CD4-positive, alpha-beta T cell (primary cell): ENCODE results near the gene RREB1. TPM values are rescaled to one million over a fixed set of nuclear protein-coding genes. Genes with fewer than 3 reads are reported as not detected.
"Not testable (repeated sequence)": the region's sequence is repeated elsewhere in the genome, so short reads cannot be mapped to it uniquely, and the experiment has no call there.

ENCODE experiments used
- ATAC-seq: fragments of 200-7000 bp; cut with Tn5 transposase; one replicate; pipeline ENCODE4 v1.10.0; 2022; ENCODE audit warnings: mild to moderate bottlenecking; ENCODE audit not compliant: poor library complexity
- CTCF ChIA-PET: fragments of 350-600 bp; sonication (Branson Sonifier 250); formaldehyde crosslinking; loops from one replicate; lab custom pipeline; 2021; ENCODE audit warnings: antibody characterized with exemption, inconsistent platforms; lab: Charles Lee
- POLR2A ChIA-PET: fragments of 350-600 bp; sonication (Branson Sonifier 250); formaldehyde crosslinking; loops from one replicate; lab custom pipeline; 2021; ENCODE audit warnings: antibody characterized with exemption, inconsistent platforms; lab: Charles Lee
- DNase-seq, 14 experiments: peaks; one replicate each; pipeline ENCODE4 v3.0.0-alpha.2; 2013 to 2020; ENCODE audit warnings: mixed read lengths in 2 of 14
- H3K27ac ChIP-seq, 2 donors: one replicate each; pipeline versions ENCODE4 v1.5.1 to v1.7.0; 2013; ENCODE audit warnings: low read length in 2 of 2, low read depth in 1 of 2, mild to moderate bottlenecking in 1 of 2
- H3K27me3 ChIP-seq, 2 experiments: 1 replicate in 1 of 2; 2 replicates in 1 of 2; pipeline versions ENCODE4 v1.6.1 to v1.7.0; 2013; ENCODE audit warnings: low read length in 2 of 2, control low read depth in 1 of 2, mild to moderate bottlenecking in 1 of 2, moderate library complexity in 1 of 2; ENCODE audit not compliant: insufficient read depth in 2 of 2, control insufficient read depth in 1 of 2
- H3K36me3 ChIP-seq: one replicate; pipeline ENCODE4 v1.6.1; 2013; ENCODE audit warnings: low read length, control low read depth; ENCODE audit not compliant: insufficient read depth
- H3K4me1 ChIP-seq: one replicate; pipeline ENCODE4 v1.6.1; 2013; ENCODE audit warnings: low read length, control low read depth; ENCODE audit not compliant: insufficient read depth
- H3K4me3 ChIP-seq: one replicate; pipeline ENCODE4 v1.5.1; 2013; ENCODE audit warnings: mild to moderate bottlenecking, low read length, moderate library complexity
- H3K9me3 ChIP-seq, 2 experiments: 1 replicate in 1 of 2; 2 replicates in 1 of 2; pipeline versions ENCODE4 v1.6.1 to v1.7.0; 2013; ENCODE audit warnings: low read length in 2 of 2, mild to moderate bottlenecking in 2 of 2, control low read depth in 1 of 2, moderate library complexity in 1 of 2; ENCODE audit not compliant: control insufficient read depth in 1 of 2, insufficient read depth in 1 of 2
- H3K27ac Mint-ChIP-seq: one replicate; pipeline ENCODE4 v1.8.0; 2020; ENCODE audit warnings: mixed read lengths
- H3K27me3 Mint-ChIP-seq: one replicate; pipeline ENCODE4 v1.8.0; 2021; ENCODE audit warnings: mixed read lengths
- H3K36me3 Mint-ChIP-seq: one replicate; pipeline ENCODE4 v1.8.0; 2021; ENCODE audit warnings: low read depth, mixed read lengths
- H3K4me1 Mint-ChIP-seq: one replicate; pipeline ENCODE4 v1.8.0; 2021; ENCODE audit warnings: low read depth, mixed read lengths
- H3K4me3 Mint-ChIP-seq: one replicate; pipeline ENCODE4 v1.8.0; 2020; ENCODE audit warnings: mild to moderate bottlenecking, mixed read lengths
- H3K9me3 Mint-ChIP-seq: one replicate; pipeline ENCODE4 v1.8.0; 2020; ENCODE audit warnings: mixed read lengths
- CTCF ChIP-seq: fragments of 200-600 bp; IDR thresholded peaks from one replicate; pipeline ENCODE4 v1.8.0; 2022; ENCODE audit warnings: antibody characterized with exemption, mild to moderate bottlenecking
- intact Hi-C, 2 experiments: fragments of 100-400 bp; cut with DNase I in 1 of 2; cut with micrococcal nuclease in 1 of 2; formaldehyde crosslinking; loops; one replicate each; pipeline versions ENCODE4 v1.15.1 to v1.9.0; 2023 to 2025; cut with DNase I, micrococcal nuclease
- total RNA-seq, 174 experiments: library from RNA in 2 of 174; stranded (reverse) in 2 of 174; gene quantifications; one replicate each; pipeline ENCODE4 v1.2.3 and lab custom pipeline; 2021 to 2026

RREB1 gene
- total RNA-seq, 2 experiments from 2014 or later: 56.5 to 60.0 TPM

GRCh38 chr6:7156643-7157278 lies 49.0 kb downstream of the RREB1 start:
- H3K4me1 Mint-ChIP-seq: peaks cover 82% of the 10 kb centered on the region
- CTCF ChIA-PET: interaction anchor here (1.3 kb wide), 1 partner anchor 44 kb away, joined by 3 read pairs; no protein-coding TSS in a partner anchor
- H3K36me3 Mint-ChIP-seq: peaks cover 5% of the 10 kb centered on the region
- H3K36me3 ChIP-seq: no peaks in the 10 kb centered on the region
- H3K27ac Mint-ChIP-seq: peak overlapping the region; percentile 84
- ATAC-seq: no peak
- peaks cover 50% of the 10 kb centered on the region for H3K4me1 ChIP-seq
- POLR2A ChIA-PET: interaction anchor here (1.5 kb wide), 1 partner anchor 44 kb away, joined by 3 read pairs; no protein-coding TSS in a partner anchor
- no peaks in the 10 kb centered on the region for H3K9me3 Mint-ChIP-seq
- no peaks in the 10 kb centered on the region for H3K27me3 Mint-ChIP-seq
- H3K4me3 ChIP-seq: no peak overlapping the region
- DNase-seq: no peak
- no peak for TF ChIP-seq CTCF
- no peaks in the 10 kb centered on the region for H3K27me3 ChIP-seq
- intact Hi-C loops: loop anchor here in 1 of 2 experiments (5.0 kb wide), 1 partner anchor 41 kb away; no protein-coding TSS in a partner anchor
- H3K27ac ChIP-seq: no peak overlapping the region
- H3K9me3 ChIP-seq: no peaks in the 10 kb centered on the region
- no peak overlapping the region for H3K4me3 Mint-ChIP-seq

GRCh38 chr6:7157307-7157706 lies 49.5 kb downstream of the RREB1 start:
- H3K36me3 ChIP-seq, H3K27me3 ChIP-seq, H3K9me3 ChIP-seq, POLR2A ChIA-PET, CTCF ChIA-PET, H3K27me3 Mint-ChIP-seq, H3K27ac ChIP-seq, H3K4me3 ChIP-seq, H3K9me3 Mint-ChIP-seq, DNase-seq, H3K27ac Mint-ChIP-seq, ATAC-seq, H3K4me3 Mint-ChIP-seq, H3K36me3 Mint-ChIP-seq: not testable (repeated sequence)
- peaks cover 82% of the 10 kb centered on the region for H3K4me1 Mint-ChIP-seq
- intact Hi-C loops: loop anchor here in 1 of 2 experiments (5.0 kb wide), 1 partner anchor 40 kb away; no protein-coding TSS in a partner anchor
- peaks cover 52% of the 10 kb centered on the region for H3K4me1 ChIP-seq

GRCh38 chr6:7157752-7158616 lies 50.2 kb downstream of the RREB1 start:
- POLR2A ChIA-PET: interaction anchor here (1.4 kb wide), 1 partner anchor 29 kb away, joined by 3 read pairs; no protein-coding TSS in a partner anchor
- no peaks in the 10 kb centered on the region for H3K27me3 Mint-ChIP-seq

More at GRCh38 chr6:7157752-7158616, 50.2 kb downstream of the RREB1 start:
- no peak for ATAC-seq
- Mint-ChIP-seq H3K27ac (peak overlapping the region; percentile 0), H3K36me3 (peaks cover 5% of the 10 kb centered on the region), H3K4me3 (peak overlapping the region; percentile 7), H3K9me3 (no peaks in the 10 kb centered on the region), H3K4me1 (peaks cover 82% of the 10 kb centered on the region)
- Histone ChIP-seq H3K36me3 (no peaks in the 10 kb centered on the region), H3K4me3 (no peak overlapping the region), H3K27me3 (no peaks in the 10 kb centered on the region), H3K27ac (no peak overlapping the region), H3K4me1 (peaks cover 52% of the 10 kb centered on the region), H3K9me3 (no peaks in the 10 kb centered on the region)
- intact Hi-C loops: loop anchor here in 1 of 2 experiments (5.0 kb wide), 1 partner anchor 39 kb away; no protein-coding TSS in a partner anchor
- TF ChIP-seq CTCF: no peak
- CTCF ChIA-PET: interaction anchor here (0.6 kb wide), 1 partner anchor 42 kb away, joined by 3 read pairs; no protein-coding TSS in a partner anchor
- DNase-seq: no peak
